Thoracic aorta (tissue), 2 donors: Measurements from ENCODE around the gene WNT6. TPM values are rescaled to one million over a fixed set of nuclear protein-coding genes. Genes with fewer than 3 reads are reported as not detected.

Source experiments
- ATAC-seq: fragments of 150-250 bp; one replicate; pipeline ENCODE4 v1.8.0; 2017; ENCODE audit warnings: low read depth; ENCODE audit not compliant: insufficient number of reproducible peaks, low FRiP score
- DNase-seq: peaks from one replicate; pipeline ENCODE4 v3.0.0-alpha.2; 2020; ENCODE audit warnings: low spot score
- H3K27ac ChIP-seq, 2 donors: fragments of 200-600 bp; sonication (generic); 1 replicate in 1 of 2; 2 replicates in 1 of 2; pipeline ENCODE4 v1.5.1; 2016; ENCODE audit warnings: mild to moderate bottlenecking in 2 of 2, moderate library complexity in 2 of 2
- H3K27me3 ChIP-seq: fragments of 200-600 bp; sonication (generic); replicated peaks from 2 replicates; pipeline ENCODE4 v1.6.0; 2016; ENCODE audit warnings: mild to moderate bottlenecking; ENCODE audit not compliant: insufficient read depth
- H3K36me3 ChIP-seq: fragments of 200-600 bp; sonication (generic); one replicate; pipeline ENCODE4 v1.5.1; 2016
- H3K4me1 ChIP-seq, 2 donors: fragments of 200-600 bp; sonication (generic); 1 replicate in 1 of 2; 2 replicates in 1 of 2; pipeline versions ENCODE4 v1.5.1 to v1.6.0; 2016; ENCODE audit warnings: low read depth in 2 of 2, mild to moderate bottlenecking in 1 of 2; ENCODE audit not compliant: control insufficient read depth in 1 of 2
- H3K4me3 ChIP-seq: fragments of 200-600 bp; sonication (generic); 2 replicates; pipeline ENCODE4 v1.5.1; 2016; ENCODE audit warnings: mild to moderate bottlenecking
- H3K9me3 ChIP-seq: fragments of 200-600 bp; sonication (generic); 2 replicates; pipeline ENCODE4 v1.5.1; 2016
- total RNA-seq, 2 donors: library from RNA; depleted of rRNA; stranded (reverse); fragments of >200 nt; gene quantifications; one replicate each; pipeline versions ENCODE4 v1.1.0 to v1.2.3, GENCODE V29; 2016
- TF ChIP-seq, protein P1 (sequence below): fragments of 200-600 bp; sonication (generic); IDR thresholded peaks from one replicate; pipeline ENCODE4 v1.5.1; 2019; ENCODE audit warnings: antibody characterized with exemption

Gene WNT6
- total RNA-seq, 2 donors from 2014 or later = 0.27 to 2.5 TPM

DNA sequence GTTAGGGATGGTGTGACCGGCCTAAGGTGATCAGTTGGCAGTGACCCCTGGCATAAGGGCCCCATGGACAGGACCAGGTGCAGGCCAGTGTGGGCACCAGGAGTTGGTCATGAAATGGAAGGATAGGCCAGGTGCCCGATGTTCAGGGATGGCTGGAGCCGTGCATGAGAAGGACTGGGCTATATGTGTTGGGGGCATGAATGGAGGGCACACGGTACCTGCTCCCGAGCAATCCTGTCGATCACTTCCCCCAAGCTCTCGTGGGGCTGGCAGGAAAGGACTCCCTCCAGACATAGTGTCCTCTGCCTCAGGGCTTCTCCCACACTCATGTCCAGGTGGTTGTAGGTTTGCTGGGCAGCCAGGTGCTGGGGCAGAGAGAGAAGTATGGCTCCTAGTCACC is 35.6 kb upstream of the WNT6 start:
- Histone ChIP-seq H3K4me3 (no peak overlapping the region), H3K9me3 (no peaks in the 10 kb centered on the region), H3K4me1 (no peaks in the 10 kb centered on the region), H3K27me3 (no peaks in the 10 kb centered on the region), H3K36me3 (peaks cover 7% of the 10 kb centered on the region), H3K27ac (no peak overlapping the region)
- ATAC-seq (no peak), DNase-seq (no peak)
- TF ChIP-seq, protein P1, sequence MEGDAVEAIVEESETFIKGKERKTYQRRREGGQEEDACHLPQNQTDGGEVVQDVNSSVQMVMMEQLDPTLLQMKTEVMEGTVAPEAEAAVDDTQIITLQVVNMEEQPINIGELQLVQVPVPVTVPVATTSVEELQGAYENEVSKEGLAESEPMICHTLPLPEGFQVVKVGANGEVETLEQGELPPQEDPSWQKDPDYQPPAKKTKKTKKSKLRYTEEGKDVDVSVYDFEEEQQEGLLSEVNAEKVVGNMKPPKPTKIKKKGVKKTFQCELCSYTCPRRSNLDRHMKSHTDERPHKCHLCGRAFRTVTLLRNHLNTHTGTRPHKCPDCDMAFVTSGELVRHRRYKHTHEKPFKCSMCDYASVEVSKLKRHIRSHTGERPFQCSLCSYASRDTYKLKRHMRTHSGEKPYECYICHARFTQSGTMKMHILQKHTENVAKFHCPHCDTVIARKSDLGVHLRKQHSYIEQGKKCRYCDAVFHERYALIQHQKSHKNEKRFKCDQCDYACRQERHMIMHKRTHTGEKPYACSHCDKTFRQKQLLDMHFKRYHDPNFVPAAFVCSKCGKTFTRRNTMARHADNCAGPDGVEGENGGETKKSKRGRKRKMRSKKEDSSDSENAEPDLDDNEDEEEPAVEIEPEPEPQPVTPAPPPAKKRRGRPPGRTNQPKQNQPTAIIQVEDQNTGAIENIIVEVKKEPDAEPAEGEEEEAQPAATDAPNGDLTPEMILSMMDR = no peak

DNA sequence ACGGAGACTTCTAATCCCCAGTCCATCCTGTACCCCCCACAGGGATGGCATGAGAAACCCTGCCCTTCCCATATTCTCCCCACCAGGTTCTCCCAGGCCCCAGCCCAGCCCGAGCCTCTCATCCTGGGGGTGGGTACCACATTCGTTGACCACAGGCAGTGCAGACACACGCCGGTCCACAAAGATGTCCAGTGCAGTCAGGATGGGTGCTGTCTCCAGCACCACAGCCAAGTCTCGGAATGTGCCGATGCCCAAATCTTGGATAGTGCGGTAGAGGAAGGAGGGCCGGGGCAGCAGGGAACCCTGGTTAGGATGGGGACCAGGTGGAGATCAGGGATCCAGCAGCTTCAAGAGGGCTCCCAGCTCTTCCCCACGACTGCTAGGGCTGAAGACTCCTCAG is 32.8 kb upstream of the WNT6 start:
- no peak overlapping the region for H3K4me3 ChIP-seq
- DNase-seq = no peak
- H3K27ac ChIP-seq = no peak overlapping the region
- H3K27me3 ChIP-seq = no peaks in the 10 kb centered on the region
- ATAC-seq = no peak
- TF ChIP-seq, protein P1 = no peak
- no peaks in the 10 kb centered on the region for H3K9me3 ChIP-seq
- peaks cover under 1 to 20% of the 10 kb centered on the region in 2 donors for H3K4me1 ChIP-seq
- no peaks in the 10 kb centered on the region for H3K36me3 ChIP-seq

DNA sequence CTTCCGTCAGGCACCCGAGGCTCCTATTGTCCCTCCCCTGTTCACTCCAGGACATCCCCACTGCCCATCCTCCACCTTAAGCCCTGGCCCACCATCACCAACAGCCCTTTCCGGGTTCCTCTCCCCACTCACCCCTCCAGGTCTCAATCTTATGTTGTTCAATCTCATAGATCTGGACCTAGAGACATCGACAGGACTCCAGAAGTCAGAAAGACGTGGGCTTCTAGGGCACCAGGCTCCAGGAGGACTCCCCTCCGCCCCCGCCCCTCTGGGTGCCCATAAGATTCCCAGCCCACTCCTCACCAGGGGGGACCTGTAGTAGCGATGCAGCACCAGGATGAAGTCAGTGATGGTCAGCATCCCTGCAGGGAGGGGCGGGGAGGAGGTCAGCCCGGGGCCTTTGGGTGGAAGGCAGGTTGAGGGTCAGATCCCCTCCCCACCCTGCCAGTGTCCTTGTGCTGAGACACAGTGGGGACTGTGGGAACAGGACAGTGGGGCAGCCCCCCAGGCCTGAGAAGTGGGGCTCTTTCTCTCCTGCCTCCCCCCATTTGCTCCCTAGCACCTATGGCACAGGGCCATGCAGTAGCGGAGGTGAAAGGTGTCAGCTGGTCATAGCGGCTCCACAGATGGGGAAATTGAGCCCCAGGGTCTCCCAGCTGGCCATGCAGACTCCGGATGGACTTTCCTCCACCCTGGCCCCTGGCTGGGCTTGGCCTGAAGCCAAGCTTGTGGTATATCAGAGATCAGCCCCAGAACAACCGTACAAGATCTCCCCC is 31.7 kb upstream of the WNT6 start:
- Histone ChIP-seq H3K27me3 (no peaks in the 10 kb centered on the region), H3K27ac (no peak overlapping the region), H3K4me1 (peaks cover 8 to 31% of the 10 kb centered on the region in 2 donors), H3K36me3 (no peaks in the 10 kb centered on the region), H3K9me3 (no peaks in the 10 kb centered on the region), H3K4me3 (no peak overlapping the region)
- TF ChIP-seq, protein P1 = no peak
- ATAC-seq (no peak), DNase-seq (no peak)

DNA sequence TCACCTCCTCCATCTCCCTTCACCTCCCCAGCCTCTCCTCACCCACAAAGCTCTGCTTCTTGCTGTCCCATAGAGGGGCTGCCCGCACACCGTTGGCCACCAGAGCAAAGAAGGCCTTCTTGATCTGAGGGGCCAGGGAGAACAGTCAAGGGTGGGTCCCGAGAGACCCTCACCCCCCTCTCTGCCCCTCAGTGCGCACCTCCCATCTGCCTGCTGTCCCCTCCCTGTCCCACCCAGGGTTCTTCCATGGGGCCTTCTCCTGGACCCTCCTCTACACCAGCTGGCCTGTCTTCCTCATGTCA is 31.2 kb upstream of the WNT6 start:
- Histone ChIP-seq H3K4me1 (peaks cover 13 to 36% of the 10 kb centered on the region in 2 donors), H3K27me3 (no peaks in the 10 kb centered on the region), H3K27ac (no peak overlapping the region), H3K9me3 (no peaks in the 10 kb centered on the region), H3K36me3 (no peaks in the 10 kb centered on the region), H3K4me3 (no peak overlapping the region)
- TF ChIP-seq, protein P1 = no peak
- DNase-seq (no peak), ATAC-seq (no peak)

DNA sequence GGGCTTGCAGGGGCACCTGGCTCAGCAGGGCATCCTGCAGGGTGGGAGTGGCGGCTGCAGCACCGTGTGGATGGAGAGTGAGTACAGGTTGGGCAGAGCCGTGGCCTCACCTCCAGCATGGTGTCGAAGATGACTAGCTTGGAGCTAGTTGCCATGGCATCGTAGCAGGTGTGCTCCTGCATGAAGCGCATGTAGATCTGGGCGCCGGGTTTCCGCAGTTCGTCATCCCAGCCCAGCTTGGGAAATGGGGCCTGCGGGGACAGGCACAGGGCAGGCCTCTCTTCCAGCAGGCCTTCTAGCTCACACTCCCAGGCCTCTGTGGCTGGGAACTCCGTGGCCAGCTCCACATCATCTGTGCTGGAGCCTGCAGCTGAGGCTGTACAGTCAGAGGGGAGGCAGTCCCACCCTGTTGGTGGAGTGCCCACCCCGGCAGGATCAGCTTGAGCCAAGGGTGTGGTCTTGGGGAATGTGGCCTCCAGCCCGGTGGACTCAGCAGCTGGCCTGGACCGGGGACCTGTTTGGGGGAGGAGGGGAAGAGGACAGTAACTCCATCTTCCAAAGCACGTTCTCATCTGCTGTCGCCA is 29.6 kb upstream of the WNT6 start:
- Histone ChIP-seq H3K27me3 (no peaks in the 10 kb centered on the region), H3K4me3 (no peak overlapping the region)
- no peak for ATAC-seq

More for the DNA sequence above, 29.6 kb upstream of the WNT6 start:
- no peak overlapping the region for H3K27ac ChIP-seq
- TF ChIP-seq, protein P1 = no peak
- peaks cover 13 to 38% of the 10 kb centered on the region in 2 donors for H3K4me1 ChIP-seq
- H3K36me3 ChIP-seq = no peaks in the 10 kb centered on the region
- DNase-seq = no peak
- no peaks in the 10 kb centered on the region for H3K9me3 ChIP-seq
